NCI-H2171 treated with DMSO at 0.1 percent for 48 hours (cell line): ENCODE results near the gene AMIGO1.

Source experiments
- DNase-seq: peaks from one replicate; lab custom pipeline; 2025; lab: John Stamatoyannopoulos, UW

The AMIGO1 gene

DNA sequence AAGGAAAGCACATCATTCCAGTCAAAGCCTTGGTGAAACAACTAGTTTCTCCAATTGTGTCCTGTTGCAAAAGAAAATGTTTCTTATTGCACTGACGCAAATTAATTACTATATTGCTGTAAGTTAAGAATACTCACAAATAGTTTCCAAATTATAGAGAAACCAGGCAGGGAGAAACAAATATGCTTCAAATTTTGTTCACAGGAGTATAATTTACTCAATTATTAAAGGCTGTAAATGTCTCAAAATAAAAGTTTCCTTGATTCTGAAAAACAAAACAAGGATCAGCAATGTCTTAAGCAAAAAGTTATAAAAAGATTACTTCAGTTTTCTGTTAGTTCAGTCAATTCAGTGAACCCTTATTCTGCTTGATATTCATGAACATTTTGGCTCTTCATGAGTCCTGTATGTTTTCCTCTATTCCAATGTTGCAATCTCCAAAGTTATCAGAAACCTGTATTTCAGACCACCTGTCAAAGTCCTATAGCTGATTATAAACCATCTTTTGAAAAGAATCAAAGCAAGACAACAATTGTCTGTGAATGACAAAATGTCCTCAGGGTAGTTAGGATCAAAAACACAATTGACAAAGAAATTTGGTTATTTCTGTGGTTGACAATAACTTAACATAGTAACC lies 54.9 kb downstream of the AMIGO1 start:
- DNase-seq: no peak
